Chondrocyte (in vitro differentiated cells): ENCODE data around the gene SET. TPM values are rescaled to one million over a fixed set of nuclear protein-coding genes. Genes with fewer than 3 reads are reported as not detected.

ENCODE experiments used
- DNase-seq: peaks from one replicate; pipeline ENCODE4 v3.0.0; 2021; ENCODE audit warnings: mixed read lengths, low spot score
- H3K27ac Mint-ChIP-seq: one replicate; pipeline ENCODE4 v1.8.0; 2021; ENCODE audit warnings: mild to moderate bottlenecking, moderate library complexity, mixed read lengths; ENCODE audit not compliant: unreplicated experiment
- H3K27me3 Mint-ChIP-seq: 2 replicates; pipeline ENCODE4 v1.8.0; 2021; ENCODE audit warnings: low read depth, mixed read lengths
- H3K36me3 Mint-ChIP-seq: 2 replicates; pipeline ENCODE4 v1.8.0; 2021; ENCODE audit warnings: low read depth, mixed read lengths
- H3K4me1 Mint-ChIP-seq: 2 replicates; pipeline ENCODE4 v1.8.0; 2021; ENCODE audit warnings: low read depth, mild to moderate bottlenecking, mixed read lengths
- H3K4me3 Mint-ChIP-seq: one replicate; pipeline ENCODE4 v1.8.0; 2021; ENCODE audit warnings: mild to moderate bottlenecking, moderate library complexity, mixed read lengths; ENCODE audit not compliant: unreplicated experiment
- H3K9me3 Mint-ChIP-seq: 2 replicates; pipeline ENCODE4 v1.8.0; 2021; ENCODE audit warnings: low read depth, mixed read lengths
- total RNA-seq: library from RNA; stranded (reverse); gene quantifications from 3 replicates; pipeline ENCODE4 v1.2.1, GENCODE V29; 2021
- TF ChIP-seq, protein P1 (sequence below): fragments of 200-600 bp; sonication (generic); IDR thresholded peaks from 2 replicates; pipeline ENCODE4 v1.5.0; 2021; ENCODE audit warnings: antibody characterized with exemption, mild to moderate bottlenecking, moderate library complexity

The SET gene
- total RNA-seq, 1 donor from 2014 or later, result 235 TPM

DNA sequence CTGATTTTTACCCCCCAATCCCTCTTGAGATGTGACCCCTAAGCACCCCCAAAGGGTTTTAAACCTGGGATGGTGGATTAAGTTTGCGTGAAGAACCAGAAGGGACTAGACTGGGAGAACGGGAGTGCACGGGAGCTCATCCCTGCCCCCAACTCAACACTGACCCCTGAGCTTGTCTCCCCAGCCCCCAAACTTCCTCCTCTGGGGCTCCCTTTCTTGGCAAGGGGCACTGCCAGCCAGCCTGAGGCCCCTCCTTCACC, 5.0 kb upstream of the SET start:
- no peak for DNase-seq
- Mint-ChIP-seq H3K27me3 (no peaks in the 10 kb centered on the region), H3K4me1 (peaks cover 29% of the 10 kb centered on the region), H3K36me3 (no peaks in the 10 kb centered on the region), H3K9me3 (no peaks in the 10 kb centered on the region), H3K27ac (peak overlapping the region; percentile 98), H3K4me3 (peak overlapping the region; percentile 99)
- TF ChIP-seq, protein P1, sequence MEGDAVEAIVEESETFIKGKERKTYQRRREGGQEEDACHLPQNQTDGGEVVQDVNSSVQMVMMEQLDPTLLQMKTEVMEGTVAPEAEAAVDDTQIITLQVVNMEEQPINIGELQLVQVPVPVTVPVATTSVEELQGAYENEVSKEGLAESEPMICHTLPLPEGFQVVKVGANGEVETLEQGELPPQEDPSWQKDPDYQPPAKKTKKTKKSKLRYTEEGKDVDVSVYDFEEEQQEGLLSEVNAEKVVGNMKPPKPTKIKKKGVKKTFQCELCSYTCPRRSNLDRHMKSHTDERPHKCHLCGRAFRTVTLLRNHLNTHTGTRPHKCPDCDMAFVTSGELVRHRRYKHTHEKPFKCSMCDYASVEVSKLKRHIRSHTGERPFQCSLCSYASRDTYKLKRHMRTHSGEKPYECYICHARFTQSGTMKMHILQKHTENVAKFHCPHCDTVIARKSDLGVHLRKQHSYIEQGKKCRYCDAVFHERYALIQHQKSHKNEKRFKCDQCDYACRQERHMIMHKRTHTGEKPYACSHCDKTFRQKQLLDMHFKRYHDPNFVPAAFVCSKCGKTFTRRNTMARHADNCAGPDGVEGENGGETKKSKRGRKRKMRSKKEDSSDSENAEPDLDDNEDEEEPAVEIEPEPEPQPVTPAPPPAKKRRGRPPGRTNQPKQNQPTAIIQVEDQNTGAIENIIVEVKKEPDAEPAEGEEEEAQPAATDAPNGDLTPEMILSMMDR, result no peak

DNA sequence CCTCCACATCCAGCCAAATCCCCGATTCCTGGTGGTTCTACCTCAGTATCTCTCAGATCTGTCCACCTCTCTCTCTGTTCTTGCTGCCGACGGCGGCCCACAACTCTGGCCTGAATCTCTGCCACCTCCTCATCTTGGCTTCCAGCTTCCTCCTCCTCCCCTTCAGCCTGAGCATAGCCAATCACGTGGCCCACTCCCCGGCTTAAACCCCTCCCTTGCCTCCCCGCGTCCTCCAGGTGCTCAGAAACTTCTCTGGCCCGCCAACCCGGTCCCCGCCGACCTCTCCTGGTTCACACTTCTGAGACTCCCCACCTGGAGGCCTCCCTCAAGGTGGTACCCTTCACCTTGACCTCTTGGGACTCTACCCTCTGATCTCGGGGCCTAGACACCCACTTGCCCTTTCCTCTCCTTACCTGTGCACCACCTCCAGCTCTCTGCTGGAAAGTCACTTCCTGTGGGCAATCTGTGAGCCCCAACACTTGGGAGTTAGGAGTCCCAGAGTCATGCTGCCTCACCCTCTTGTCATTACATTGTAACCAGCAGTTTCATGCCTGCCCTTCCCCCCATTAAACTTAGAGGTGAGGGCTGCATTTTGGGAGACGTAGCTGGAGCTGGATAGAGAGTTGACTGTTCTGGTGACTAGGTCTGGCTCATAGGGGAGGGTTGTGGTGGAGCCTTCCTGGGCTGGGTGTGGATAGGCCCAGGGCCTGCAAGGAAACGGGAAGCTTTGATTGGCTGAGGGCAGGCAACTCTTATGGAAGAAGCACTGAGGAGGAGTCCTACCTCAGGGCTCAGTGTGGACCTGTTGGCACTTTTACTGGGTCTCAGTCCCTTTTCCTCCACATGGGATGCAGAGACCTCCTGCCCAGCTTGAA, 4.5 kb upstream of the SET start:
- H3K9me3 Mint-ChIP-seq, result no peaks in the 10 kb centered on the region
- no peaks in the 10 kb centered on the region for H3K36me3 Mint-ChIP-seq
- no peak for DNase-seq
- H3K27ac Mint-ChIP-seq, result peak overlapping the region; percentile 98
- H3K4me3 Mint-ChIP-seq, result peak overlapping the region; percentile 99
- TF ChIP-seq, protein P1, result no peak
- no peaks in the 10 kb centered on the region for H3K27me3 Mint-ChIP-seq
- H3K4me1 Mint-ChIP-seq, result peaks cover 29% of the 10 kb centered on the region

DNA sequence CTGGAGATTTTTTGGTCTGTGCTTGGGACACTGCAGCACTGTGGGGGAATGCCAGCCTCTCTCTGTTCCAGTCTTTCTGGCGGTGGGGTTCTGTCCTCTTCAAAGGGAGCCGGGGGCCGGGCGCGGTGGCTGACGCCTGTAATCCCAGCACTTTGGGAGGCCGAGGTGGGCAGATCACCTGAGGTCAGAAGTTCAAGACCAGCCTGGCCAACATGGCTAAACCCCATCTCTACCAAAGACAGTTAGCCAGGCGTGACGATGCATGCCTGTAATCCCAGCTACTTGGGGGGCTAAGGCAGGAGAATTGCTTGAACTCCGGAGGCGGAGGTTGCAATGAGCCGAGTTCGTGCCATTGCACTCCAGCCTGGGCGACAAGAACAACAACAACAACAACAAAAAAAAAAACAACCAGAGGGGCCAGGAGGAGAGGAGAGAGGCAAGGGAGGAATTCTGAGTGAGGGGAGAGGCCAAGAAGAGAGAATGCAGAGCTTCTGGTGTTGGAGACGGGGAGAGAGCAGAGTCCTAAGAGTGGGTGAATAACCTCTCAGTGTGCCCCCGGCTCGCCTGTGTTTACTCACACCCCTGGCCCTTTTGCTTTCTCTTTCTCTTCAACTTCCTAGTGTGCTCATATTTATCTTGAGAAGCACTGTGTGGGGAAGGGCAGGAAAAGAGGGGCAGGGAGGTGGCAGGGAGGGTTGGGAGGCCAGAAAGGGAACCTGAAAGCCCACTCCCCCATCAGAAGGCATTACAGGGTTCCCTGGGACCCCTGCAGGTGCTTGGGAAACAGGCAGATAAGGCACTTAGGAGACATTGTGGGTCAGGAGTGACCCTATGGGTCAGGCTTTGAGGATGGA, 3.2 kb upstream of the SET start:
- Mint-ChIP-seq H3K27ac (no peak overlapping the region), H3K9me3 (no peaks in the 10 kb centered on the region), H3K4me3 (no peak overlapping the region), H3K36me3 (no peaks in the 10 kb centered on the region), H3K4me1 (peaks cover 34% of the 10 kb centered on the region), H3K27me3 (no peaks in the 10 kb centered on the region)
- no peak for DNase-seq
- TF ChIP-seq, protein P1, result no peak

DNA sequence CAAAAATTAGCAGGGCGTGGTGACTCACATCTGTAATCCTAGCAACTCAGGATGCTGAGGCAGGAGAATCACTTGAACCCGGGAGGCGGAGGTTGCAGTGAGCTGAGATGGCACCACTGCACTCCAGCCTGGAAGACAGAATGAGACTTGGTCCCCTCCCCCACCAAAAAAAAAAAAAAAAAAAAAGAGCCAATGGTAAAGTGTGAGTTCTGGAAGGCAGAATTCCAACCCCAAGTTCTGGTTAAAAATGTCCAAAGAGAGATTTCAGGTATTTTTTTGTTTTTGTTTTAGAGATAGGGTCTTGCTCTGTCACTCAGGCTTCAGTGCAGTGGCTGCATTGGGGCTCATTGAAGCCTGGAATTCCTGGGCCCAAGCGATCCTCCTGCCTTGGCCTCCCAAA, 1.6 kb upstream of the SET start:
- TF ChIP-seq, protein P1, result no peak
- no peaks in the 10 kb centered on the region for H3K27me3 Mint-ChIP-seq
- no peak overlapping the region for H3K27ac Mint-ChIP-seq
- H3K36me3 Mint-ChIP-seq, result peaks cover 8% of the 10 kb centered on the region
- no peak for DNase-seq
- H3K4me3 Mint-ChIP-seq, result no peak overlapping the region
- H3K4me1 Mint-ChIP-seq, result peaks cover 44% of the 10 kb centered on the region
- H3K9me3 Mint-ChIP-seq, result no peaks in the 10 kb centered on the region

DNA sequence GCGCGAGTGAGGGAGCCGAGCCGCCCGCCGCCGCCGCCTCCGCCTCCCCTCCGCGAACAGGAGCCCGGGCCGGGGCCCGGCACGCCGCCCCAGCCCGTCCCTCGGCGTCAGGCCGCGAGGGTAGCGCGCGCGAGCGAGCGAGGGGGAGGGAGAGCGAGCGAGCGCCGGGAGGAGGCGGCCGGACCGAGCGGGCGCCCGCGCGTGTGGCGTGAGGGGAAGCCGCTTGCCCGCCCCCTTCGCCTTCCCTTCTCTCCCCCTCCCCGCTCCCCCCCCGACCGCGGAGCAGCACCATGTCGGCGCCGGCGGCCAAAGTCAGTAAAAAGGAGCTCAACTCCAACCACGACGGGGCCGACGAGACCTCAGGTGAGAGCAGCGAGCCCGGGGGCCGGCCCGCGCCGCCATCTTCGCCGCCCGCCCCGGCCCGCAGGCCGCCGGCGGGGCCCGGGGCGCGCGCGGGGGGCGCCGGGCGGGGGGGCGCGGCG, 312 bp downstream of the SET start:
- no peaks in the 10 kb centered on the region for H3K9me3 Mint-ChIP-seq
- TF ChIP-seq, protein P1, result no peak
- peaks cover 34% of the 10 kb centered on the region for H3K4me1 Mint-ChIP-seq
- H3K27ac Mint-ChIP-seq, result no peak overlapping the region
- H3K36me3 Mint-ChIP-seq, result peaks cover 16% of the 10 kb centered on the region
- H3K27me3 Mint-ChIP-seq, result no peaks in the 10 kb centered on the region
- peak overlapping the region; percentile 54 for H3K4me3 Mint-ChIP-seq
- DNase-seq, result no peak
